HepG2 (cell line): ENCODE data around the gene SUPT4H1. TPM values are rescaled to one million over a fixed set of nuclear protein-coding genes. Genes with fewer than 3 reads are reported as not detected.
A peak's percentile ranks its signal among the peaks of the same experiment; 100 is the strongest.

Experiments
- ATAC-seq: fragments of 200-7000 bp; cut with Tn5 transposase; 3 replicates; pipeline ENCODE4 v1.9.1; 2020; ENCODE audit warnings: mild to moderate bottlenecking, moderate library complexity
- BruUV-seq: library from RNA; stranded (reverse); fragments of 400-500 nt; replicated peaks from 2 replicates; lab custom pipeline; 2021; lab: Mats Ljungman, UMichigan
- CTCF ChIA-PET: fragments of 300-600 bp; formaldehyde crosslinking; extraction: SDS; loops from one replicate; lab custom pipeline; 2021; ENCODE audit warnings: low total read pairs, inconsistent platforms, low intra/inter-chr PET ratio; lab: Yijun Ruan, JAX
- POLR2A ChIA-PET: fragments of 350-600 bp; sonication (Branson Sonifier 250); formaldehyde crosslinking; loops from one replicate; lab custom pipeline; 2020; ENCODE audit warnings: antibody characterized with exemption, inconsistent platforms; lab: Yijun Ruan, JAX
- DNase-seq: peaks from one replicate; pipeline ENCODE4 v3.0.0-alpha.2; 2015; ENCODE audit warnings: low spot score
- FAIRE-seq: peaks from 3 replicates; lab custom pipeline; 2011; peaks lifted over from hg19 to GRCh38; lab: Jason Lieb, UNC
- H2AFZ ChIP-seq: one replicate; pipeline ENCODE4 v1.6.1; 2011; ENCODE audit warnings: low read length, inconsistent platforms
- H3K27ac ChIP-seq: fragments of 300-600 bp; 3 replicates; pipeline ENCODE4 v1.8.0; 2011; ENCODE audit warnings: mixed run types, mild to moderate bottlenecking, mixed read lengths, low read length, inconsistent platforms; ENCODE audit not compliant: insufficient read depth; ENCODE audit errors: extremely low read length
- H3K27me3 ChIP-seq, 2 experiments: fragments of 200-600 bp in 1 of 2; 2 replicates in 1 of 2; 3 replicates in 1 of 2; pipeline versions ENCODE4 v1.6.0 to v1.8.0; 2011; ENCODE audit warnings: low read length in 2 of 2, mild to moderate bottlenecking in 2 of 2, moderate library complexity in 2 of 2, inconsistent platforms in 1 of 2; ENCODE audit not compliant: insufficient read depth in 2 of 2, control insufficient read depth in 1 of 2
- H3K36me3 ChIP-seq, 2 experiments: fragments of 200-600 bp in 1 of 2; replicated peaks in 1 of 2; 2 replicates in 1 of 2; 3 replicates in 1 of 2; pipeline versions ENCODE4 v1.5.1 to v1.8.0; 2011; ENCODE audit warnings: low read length in 2 of 2, inconsistent platforms in 1 of 2; ENCODE audit not compliant: insufficient read depth in 2 of 2, control insufficient read depth in 1 of 2
- H3K4me1 ChIP-seq: 2 replicates; pipeline ENCODE4 v1.5.1; 2012; ENCODE audit warnings: low read length, inconsistent platforms; ENCODE audit not compliant: insufficient read depth
- H3K4me2 ChIP-seq: 2 replicates; pipeline ENCODE4 v1.6.0; 2011; ENCODE audit warnings: low read depth, low read length, inconsistent platforms
- H3K4me3 ChIP-seq, 3 experiments: fragments of 200-600 bp in 1 of 3; sonication (generic), shearing (Covaris generic) in 1 of 3; replicated peaks in 1 of 3; 2 replicates each; pipeline ENCODE4 v1.5.1; 2011 to 2016; ENCODE audit warnings: low read length in 3 of 3, inconsistent platforms in 2 of 3, low read depth in 2 of 3, mild to moderate bottlenecking in 2 of 3, control low read depth in 1 of 3, mixed read lengths in 1 of 3; ENCODE audit not compliant: insufficient read depth in 1 of 3
- H3K79me2 ChIP-seq: one replicate; pipeline ENCODE4 v1.6.1; 2011; ENCODE audit warnings: low read length, inconsistent platforms; ENCODE audit not compliant: insufficient read depth
- H3K9ac ChIP-seq: 2 replicates; pipeline ENCODE4 v1.6.0; 2011; ENCODE audit warnings: mild to moderate bottlenecking, low read depth, low read length, inconsistent platforms; ENCODE audit not compliant: insufficient read depth
- H3K9me3 ChIP-seq: 2 replicates; pipeline ENCODE4 v1.5.1; 2012; ENCODE audit warnings: mild to moderate bottlenecking, low read length
- H4K20me1 ChIP-seq: 2 replicates; pipeline ENCODE4 v1.6.0; 2011; ENCODE audit warnings: inconsistent platforms, mild to moderate bottlenecking, low read length, moderate library complexity; ENCODE audit not compliant: insufficient read depth
- AGO2 ChIP-seq: fragments of 200-400 bp; formaldehyde crosslinking; optimal IDR thresholded peaks from 2 replicates; pipeline ENCODE3; 2017; ENCODE audit warnings: mild to moderate bottlenecking, low read depth, low read length, moderate library complexity
- DRAP1 ChIP-seq: IDR thresholded peaks from 2 replicates; pipeline ENCODE4 v1.6.1; 2016; ENCODE audit warnings: missing genetic modification reagents, missing compliant biosample characterization
- E2F1 ChIP-seq: sonication (generic); formaldehyde crosslinking; IDR thresholded peaks from 2 replicates; pipeline ENCODE4 v1.5.0; 2020; ENCODE audit warnings: missing genetic modification reagents
- ELF4 ChIP-seq: sonication (generic); formaldehyde crosslinking; IDR thresholded peaks from 2 replicates; pipeline ENCODE4 v1.5.0; 2020; ENCODE audit warnings: missing genetic modification reagents, mild to moderate bottlenecking, moderate library complexity, borderline replicate concordance
- HNRNPH1 ChIP-seq: fragments of 200-400 bp; formaldehyde crosslinking; optimal IDR thresholded peaks from 2 replicates; pipeline ENCODE3; 2017; ENCODE audit warnings: mild to moderate bottlenecking, low read depth, low read length
- NCOA2 ChIP-seq: sonication (generic); formaldehyde crosslinking; IDR thresholded peaks from 2 replicates; pipeline ENCODE4 v1.8.0; 2022; ENCODE audit warnings: inconsistent platforms
- NFYB ChIP-seq: sonication (generic); formaldehyde crosslinking; IDR thresholded peaks from 2 replicates; pipeline ENCODE4 v1.4.0; 2020; ENCODE audit warnings: missing genetic modification reagents
- RBFOX2 ChIP-seq: fragments of 200-400 bp; formaldehyde crosslinking; IDR thresholded peaks from 2 replicates; pipeline ENCODE4 v1.6.1; 2017; ENCODE audit warnings: low read depth, mild to moderate bottlenecking, low read length
- ZBTB43 ChIP-seq: sonication (generic); formaldehyde crosslinking; conservative IDR thresholded peaks from 2 replicates; pipeline ENCODE4 v1.4.0; 2020; ENCODE audit warnings: missing genetic modification reagents
- ZNF343 ChIP-seq: sonication (generic); formaldehyde crosslinking; IDR thresholded peaks from 2 replicates; pipeline ENCODE4 v1.4.0; 2020; ENCODE audit warnings: mild to moderate bottlenecking, missing genetic modification reagents
- ZNF549 ChIP-seq: sonication (generic); formaldehyde crosslinking; IDR thresholded peaks from 2 replicates; pipeline ENCODE4 v1.5.0; 2020; ENCODE audit warnings: missing genetic modification reagents
- in situ Hi-C: cut with HindIII; loops from 2 replicates; pipeline ENCODE4 v1.10.0; 2017; ENCODE audit warnings: low pct_unique_long_range_greater_than_20kb; ENCODE audit not compliant: extremely low pct_ligation_motif_present
- intact Hi-C: fragments of 100-400 bp; cut with micrococcal nuclease; formaldehyde crosslinking; loops from one replicate; pipeline ENCODE4 v1.10.0; 2022; ENCODE audit not compliant: unreplicated experiment
- polyA plus RNA-seq, 8 experiments: library from polyadenylated mRNA; depleted of rRNA in 3 of 8; stranded (reverse) in 7 of 8; unstranded in 1 of 8; fragments of >200 nt; fragmentation: Illumina TruSeq in 4 of 8; extraction: Trizol in 4 of 8; gene quantifications; 2 replicates each; pipeline versions ENCODE4 v1.2.1 to v1.2.3, GENCODE V29; 2011 to 2016; ENCODE audit warnings: low read depth in 4 of 8, missing spikeins in 1 of 8, mixed read lengths in 1 of 8; ENCODE audit not compliant: insufficient read depth in 1 of 8
- total RNA-seq, 5 experiments: library from RNA; depleted of rRNA; stranded (reverse); fragments of >200 nt; fragmentation: Illumina TruSeq; extraction: Trizol; gene quantifications; 2 replicates each; pipeline ENCODE4 v1.2.3, GENCODE V29; 2016; ENCODE audit warnings: low read depth in 1 of 5

Gene SUPT4H1
- total and polyA plus RNA-seq, 2 of the 13 experiments (the other 11 are each of a cell fraction or from before 2014, with no cell fraction given) = 155 to 244 TPM

GRCh38 chr17:58400826-58401225 lies 48.8 kb upstream of the SUPT4H1 start:
- no peaks in the 10 kb centered on the region for H3K9me3 ChIP-seq
- FAIRE-seq (no peak), ATAC-seq (no peak), DNase-seq (no peak)
- no peak overlapping the region for H2AFZ ChIP-seq
- H3K79me2 ChIP-seq = peaks cover 98% of the 10 kb centered on the region
- no peak overlapping the region for H3K4me3 ChIP-seq
- in situ Hi-C loops (no loop called here), intact Hi-C loops (no loop called here)
- POLR2A ChIA-PET = interaction anchor here (0.9 to 2.7 kb wide), 8 partner anchors 10 to 57 kb away, joined by 3 to 10 read pairs (median 6); partner anchors contain the start of genes RNF43 and SUPT4H1
- H3K36me3 ChIP-seq = peaks cover 12 to 50% of the 10 kb centered on the region in 2 experiments
- H4K20me1 ChIP-seq = peaks cover 6% of the 10 kb centered on the region; the same call in 1 of the 2 replicates
- H3K27ac ChIP-seq = no peak overlapping the region
- TF ChIP-seq HNRNPH1 (no peak), E2F1 (CRISPR knock-in tag) (no peak), ZNF343 (no peak), ZBTB43 (CRISPR knock-in tag) (no peak), NFYB (no peak), NCOA2 (CRISPR knock-in tag) (no peak), AGO2 (peak; percentile 53), RBFOX2 (0 out of 2 replicates have a peak, but pooled peaks have one; percentile 43), ELF4 (no peak), DRAP1 (CRISPR knock-in tag) (no peak), ZNF549 (no peak)
- peaks cover 100% of the 10 kb centered on the region for H3K4me1 ChIP-seq
- BruUV-seq = no TSS peak
- CTCF ChIA-PET = no interaction called here
- H3K9ac ChIP-seq = no peak overlapping the region
- H3K4me2 ChIP-seq = no peak overlapping the region
- H3K27me3 ChIP-seq = no peaks in the 10 kb centered on the region
